AG04450 (cell line): ENCODE results near the gene TDRD5. TPM values are rescaled to one million over a fixed set of nuclear protein-coding genes. Genes with fewer than 3 reads are reported as not detected.

Experiments
- CTCF ChIA-PET: fragments of 300-600, 350-600 bp; formaldehyde crosslinking; extraction: SDS; loops from one replicate; lab custom pipeline; 2022; ENCODE audit warnings: antibody characterized with exemption, inconsistent platforms; lab: Charles Lee
- POLR2A ChIA-PET: fragments of 350-600 bp; formaldehyde crosslinking; extraction: SDS; loops from one replicate; lab custom pipeline; 2021; ENCODE audit warnings: antibody characterized with exemption, inconsistent platforms; lab: Yijun Ruan, JAX
- DNase-seq: peaks from one replicate; pipeline ENCODE4 v3.0.0-alpha.2; 2011; ENCODE audit warnings: low read depth, low spot score
- H3K27ac ChIP-seq: one replicate; pipeline ENCODE4 v1.5.1; 2012; ENCODE audit warnings: low read depth, low read length, control low read depth
- H3K27me3 ChIP-seq: one replicate; pipeline ENCODE4 v1.6.0; 2012; ENCODE audit warnings: low read length; ENCODE audit not compliant: control insufficient read depth, insufficient read depth
- H3K4me3 ChIP-seq: 2 replicates; pipeline ENCODE4 v1.5.1; 2011; ENCODE audit warnings: mild to moderate bottlenecking, low read depth, low read length, control low read depth
- H3K9me3 ChIP-seq: 2 replicates; pipeline ENCODE4 v1.5.1; 2012; ENCODE audit warnings: low read length; ENCODE audit not compliant: control insufficient read depth, insufficient read depth
- polyA plus RNA-seq: library from polyadenylated mRNA; depleted of rRNA; stranded (reverse); fragments of >200 nt; gene quantifications from 2 replicates; pipeline ENCODE4 v1.2.3, GENCODE V29; 2011
- TF ChIP-seq, protein P1 (sequence below): IDR thresholded peaks from 2 replicates; pipeline ENCODE4 v1.5.1; 2011; ENCODE audit warnings: low read depth, low read length, control low read depth, inconsistent platforms

The TDRD5 gene
- polyA plus RNA-seq, 1 experiment, result not detected

DNA sequence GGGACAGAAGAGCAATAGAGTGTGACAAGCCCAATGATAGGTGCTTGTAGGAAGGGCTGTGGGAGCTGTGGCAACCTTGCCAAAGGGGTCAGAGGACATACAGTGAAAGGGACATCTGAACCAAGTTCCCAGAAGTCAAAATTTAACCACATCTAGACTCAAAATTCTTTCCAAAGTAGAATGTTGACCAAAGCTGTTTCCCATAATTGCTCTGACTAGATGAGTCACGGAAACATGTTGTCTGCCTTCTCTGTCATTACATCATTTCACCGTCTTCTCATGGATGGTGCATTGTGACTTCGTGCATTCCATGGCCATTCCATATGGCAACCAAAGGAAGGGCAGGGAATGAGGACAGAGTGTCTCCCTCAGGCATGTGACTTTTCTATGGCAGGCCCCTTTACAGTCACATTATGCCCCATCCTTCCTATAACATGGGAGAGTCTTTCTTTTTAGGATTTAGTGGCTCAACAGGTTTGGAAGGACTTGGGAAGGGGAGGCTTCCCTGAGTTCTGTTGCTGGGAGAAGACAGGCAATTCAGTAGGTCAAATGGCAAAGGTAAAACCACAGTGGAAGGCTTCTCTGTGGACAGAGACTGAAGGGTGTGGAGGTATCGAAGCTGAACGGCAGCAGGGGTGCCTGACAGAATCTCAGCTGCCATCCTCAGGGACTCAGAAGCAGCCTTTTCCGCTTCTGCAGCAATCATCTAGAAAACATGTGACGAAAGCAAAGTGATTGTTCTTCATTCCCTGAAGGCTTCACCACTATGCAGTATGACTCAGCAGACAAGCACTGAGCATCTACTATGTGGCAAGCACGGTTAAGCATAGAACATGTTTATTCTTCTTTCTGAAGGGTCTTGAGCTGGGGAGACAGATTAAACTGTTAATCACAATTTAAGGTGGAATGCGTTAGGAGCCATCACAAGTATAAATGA, 40.6 kb upstream of the TDRD5 start:
- ChIA-PET CTCF (interaction anchor here (1.0 kb wide), 1 partner anchor 264 kb away, joined by 4 read pairs; no protein-coding TSS in a partner anchor), POLR2A (no interaction called here)
- Histone ChIP-seq H3K27ac (no peak overlapping the region), H3K27me3 (no peaks in the 10 kb centered on the region), H3K9me3 (no peaks in the 10 kb centered on the region), H3K4me3 (no peak overlapping the region)
- TF ChIP-seq, protein P1, sequence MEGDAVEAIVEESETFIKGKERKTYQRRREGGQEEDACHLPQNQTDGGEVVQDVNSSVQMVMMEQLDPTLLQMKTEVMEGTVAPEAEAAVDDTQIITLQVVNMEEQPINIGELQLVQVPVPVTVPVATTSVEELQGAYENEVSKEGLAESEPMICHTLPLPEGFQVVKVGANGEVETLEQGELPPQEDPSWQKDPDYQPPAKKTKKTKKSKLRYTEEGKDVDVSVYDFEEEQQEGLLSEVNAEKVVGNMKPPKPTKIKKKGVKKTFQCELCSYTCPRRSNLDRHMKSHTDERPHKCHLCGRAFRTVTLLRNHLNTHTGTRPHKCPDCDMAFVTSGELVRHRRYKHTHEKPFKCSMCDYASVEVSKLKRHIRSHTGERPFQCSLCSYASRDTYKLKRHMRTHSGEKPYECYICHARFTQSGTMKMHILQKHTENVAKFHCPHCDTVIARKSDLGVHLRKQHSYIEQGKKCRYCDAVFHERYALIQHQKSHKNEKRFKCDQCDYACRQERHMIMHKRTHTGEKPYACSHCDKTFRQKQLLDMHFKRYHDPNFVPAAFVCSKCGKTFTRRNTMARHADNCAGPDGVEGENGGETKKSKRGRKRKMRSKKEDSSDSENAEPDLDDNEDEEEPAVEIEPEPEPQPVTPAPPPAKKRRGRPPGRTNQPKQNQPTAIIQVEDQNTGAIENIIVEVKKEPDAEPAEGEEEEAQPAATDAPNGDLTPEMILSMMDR, result no peak
- DNase-seq, result peak; percentile 7

DNA sequence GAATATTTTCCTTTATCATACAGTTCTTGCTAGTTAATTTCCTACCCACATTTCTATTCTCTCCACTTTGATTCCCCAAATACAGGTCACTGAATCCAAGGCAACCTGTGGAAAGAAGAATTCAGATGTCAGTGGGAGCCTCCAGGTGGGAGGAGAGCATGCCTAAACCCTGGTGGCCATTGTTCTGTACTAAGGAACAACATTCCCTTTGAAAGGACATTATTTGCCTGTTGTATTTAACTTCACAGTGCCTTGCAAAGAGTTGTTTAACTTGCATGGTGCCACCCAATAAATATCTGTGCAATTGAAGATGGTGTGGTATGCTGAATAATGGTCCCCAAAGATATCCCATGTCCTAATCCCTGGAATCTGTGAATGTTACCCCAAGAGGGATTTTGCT, 37.2 kb upstream of the TDRD5 start:
- ChIA-PET CTCF (no interaction called here), POLR2A (no interaction called here)
- Histone ChIP-seq H3K4me3 (no peak overlapping the region), H3K27me3 (no peaks in the 10 kb centered on the region), H3K27ac (no peak overlapping the region), H3K9me3 (no peaks in the 10 kb centered on the region)
- DNase-seq, result no peak
- TF ChIP-seq, protein P1, result no peak

DNA sequence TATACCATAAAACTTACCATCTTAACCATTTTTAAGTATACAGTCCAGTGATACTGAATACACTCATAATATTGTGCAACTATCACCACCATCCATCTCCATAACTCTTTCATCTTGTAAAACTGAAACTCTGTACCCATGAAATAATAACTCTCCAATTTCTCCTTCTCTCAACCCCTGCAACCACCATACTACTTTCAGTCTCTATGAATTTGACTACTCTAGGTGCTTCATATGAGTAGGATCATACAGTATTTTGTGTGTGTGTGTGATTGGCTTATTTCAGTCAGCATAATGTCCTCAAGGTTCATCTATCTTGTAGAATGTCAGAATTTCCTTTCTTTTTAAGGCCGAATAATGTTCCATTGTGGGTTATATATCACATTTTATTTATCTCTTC, 33.6 kb upstream of the TDRD5 start:
- H3K27ac ChIP-seq, result no peak overlapping the region
- TF ChIP-seq, protein P1, result no peak
- no peaks in the 10 kb centered on the region for H3K9me3 ChIP-seq
- H3K27me3 ChIP-seq, result no peaks in the 10 kb centered on the region
- ChIA-PET CTCF (no interaction called here), POLR2A (no interaction called here)
- DNase-seq, result no peak
- no peak overlapping the region for H3K4me3 ChIP-seq

DNA sequence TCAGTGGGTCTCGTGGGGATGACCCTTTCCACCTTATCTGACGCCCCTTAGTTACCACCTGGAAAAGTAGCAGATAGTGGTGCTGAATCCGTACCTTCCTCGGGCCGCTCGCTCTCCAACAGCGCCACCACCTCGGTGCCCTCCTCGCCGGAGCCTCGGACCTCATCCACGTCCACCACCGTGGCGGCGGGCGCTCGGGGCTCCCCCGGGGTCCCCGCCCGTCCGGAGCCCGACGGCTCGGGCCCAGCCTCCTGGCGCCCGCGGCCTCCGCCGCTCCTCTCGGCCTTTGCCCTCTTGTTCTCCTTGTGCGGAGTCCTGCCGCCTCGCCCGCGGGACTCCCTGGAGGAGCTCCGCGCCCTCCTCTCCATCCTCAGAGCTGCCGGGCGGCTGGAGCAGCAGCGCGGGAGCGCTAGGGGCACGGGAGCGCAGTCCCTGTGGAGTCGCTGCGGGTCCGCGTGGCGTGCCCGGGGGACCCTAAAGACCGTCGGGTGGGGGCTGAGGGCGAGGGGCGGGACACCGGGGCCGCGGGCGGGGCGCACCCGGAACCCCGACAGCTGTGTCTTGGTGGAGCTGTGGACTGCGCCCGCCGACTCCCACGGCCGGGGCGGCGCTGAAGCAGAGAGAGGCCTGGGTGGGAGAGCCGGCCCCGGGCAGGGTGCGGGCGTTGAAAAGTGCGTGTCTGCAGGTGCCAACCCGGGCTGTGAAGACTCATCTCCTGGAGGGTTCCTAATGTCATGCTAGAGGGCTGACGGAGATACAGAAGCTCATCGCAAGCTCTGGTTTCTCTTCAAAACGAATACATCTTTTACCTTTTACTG, 15.9 kb upstream of the TDRD5 start, which contains the start of gene NPHS2:
Gene NPHS2, minus strand, starts transcription at position 452 of the 818 bp plus-strand sequence. Its CDS starts 84 bp downstream, at position 368.
- Histone ChIP-seq H3K9me3 (no peaks in the 10 kb centered on the region), H3K4me3 (no peak within 1 kb of the TSS), H3K27ac (no peak within 1 kb of the TSS), H3K27me3 (peaks cover 29% of the 10 kb centered on the region)
- CTCF ChIA-PET, result no interaction called here
- TF ChIP-seq, protein P1, result no peak
- no peak for DNase-seq
- POLR2A ChIA-PET, result no interaction called here
